OCI-LY1 (cell line): ENCODE data around the gene BRDT.

Source experiments
- H2AFZ ChIP-seq: fragments of 200-600 bp; sonication (generic), shearing (Covaris generic); 2 replicates; pipeline ENCODE4 v1.6.0; 2014; ENCODE audit warnings: antibody characterized with exemption, mild to moderate bottlenecking, low read length
- H3F3A ChIP-seq: fragments of 200-600 bp; sonication (generic), shearing (Covaris generic); 2 replicates; pipeline ENCODE4 v1.6.0; 2014; ENCODE audit warnings: mild to moderate bottlenecking, antibody characterized with exemption, low read length, moderate library complexity; ENCODE audit not compliant: insufficient read depth
- H3K27ac ChIP-seq: fragments of 200-600 bp; sonication (generic); 2 replicates; pipeline ENCODE4 v1.5.1; 2014; ENCODE audit warnings: low read length, mixed run types, mild to moderate bottlenecking, low read depth; ENCODE audit not compliant: poor library complexity, severe bottlenecking
- H3K27me3 ChIP-seq: fragments of 200-600 bp; sonication (generic); 2 replicates; pipeline ENCODE4 v1.6.0; 2014; ENCODE audit warnings: antibody characterized with exemption, mild to moderate bottlenecking, low read length, moderate library complexity; ENCODE audit not compliant: insufficient read depth
- H3K36me3 ChIP-seq: fragments of 200-600 bp; sonication (generic); 2 replicates; pipeline ENCODE4 v1.6.1; 2014; ENCODE audit warnings: mild to moderate bottlenecking, antibody characterized with exemption, low read length, moderate library complexity, mixed read lengths; ENCODE audit not compliant: insufficient read depth
- H3K4me1 ChIP-seq: fragments of 200-600 bp; sonication (generic); 2 replicates; pipeline ENCODE4 v1.5.1; 2014; ENCODE audit warnings: mild to moderate bottlenecking, low read length, moderate library complexity; ENCODE audit not compliant: insufficient read depth, severe bottlenecking
- H3K4me2 ChIP-seq: fragments of 200-600 bp; sonication (generic), shearing (Covaris generic); 2 replicates; pipeline ENCODE4 v1.6.1; 2014; ENCODE audit warnings: low read length
- H3K4me3 ChIP-seq: fragments of 200-600 bp; sonication (generic); 2 replicates; pipeline ENCODE4 v1.5.1; 2014; ENCODE audit warnings: low read length, low read depth, mild to moderate bottlenecking, mixed read lengths; ENCODE audit not compliant: poor library complexity, severe bottlenecking
- H3K79me2 ChIP-seq: fragments of 200-600 bp; shearing (Covaris generic); 2 replicates; pipeline ENCODE4 v1.6.1; 2016; ENCODE audit warnings: mixed run types, low read length, mixed read lengths; ENCODE audit not compliant: insufficient read depth
- H3K9ac ChIP-seq: fragments of 200-600 bp; sonication (generic), shearing (Covaris generic); 2 replicates; pipeline ENCODE4 v1.6.1; 2014; ENCODE audit warnings: mild to moderate bottlenecking, low read length, mixed read lengths
- H3K9me2 ChIP-seq: fragments of 200-600 bp; sonication (generic), shearing (Covaris generic); 2 replicates; pipeline ENCODE4 v1.6.1; 2014; ENCODE audit warnings: low read depth, mild to moderate bottlenecking, low read length, mixed read lengths
- H3K9me3 ChIP-seq: fragments of 200-600 bp; shearing (Covaris generic); 2 replicates; pipeline ENCODE4 v1.6.1; 2014; ENCODE audit warnings: low read length, mixed read lengths
- H4K20me1 ChIP-seq: fragments of 200-600 bp; sonication (generic), shearing (Covaris generic); 2 replicates; pipeline ENCODE4 v1.6.0; 2016; ENCODE audit warnings: mild to moderate bottlenecking, low read length; ENCODE audit not compliant: insufficient read depth
- EZH2 ChIP-seq: fragments of 200-600 bp; sonication (generic), shearing (Covaris generic); IDR thresholded peaks from 2 replicates; pipeline ENCODE4 v1.8.0; 2017; ENCODE audit warnings: borderline replicate concordance, mixed run types, mild to moderate bottlenecking, antibody characterized with exemption, low read length, moderate library complexity, mixed read lengths
- TF ChIP-seq, protein P1 (sequence below): fragments of 200-600 bp; sonication (generic), shearing (Covaris generic); IDR thresholded peaks from 2 replicates; pipeline ENCODE4 v1.5.1; 2017; ENCODE audit warnings: mild to moderate bottlenecking, antibody characterized with exemption, low read length, moderate library complexity, mixed read lengths

The BRDT gene

DNA sequence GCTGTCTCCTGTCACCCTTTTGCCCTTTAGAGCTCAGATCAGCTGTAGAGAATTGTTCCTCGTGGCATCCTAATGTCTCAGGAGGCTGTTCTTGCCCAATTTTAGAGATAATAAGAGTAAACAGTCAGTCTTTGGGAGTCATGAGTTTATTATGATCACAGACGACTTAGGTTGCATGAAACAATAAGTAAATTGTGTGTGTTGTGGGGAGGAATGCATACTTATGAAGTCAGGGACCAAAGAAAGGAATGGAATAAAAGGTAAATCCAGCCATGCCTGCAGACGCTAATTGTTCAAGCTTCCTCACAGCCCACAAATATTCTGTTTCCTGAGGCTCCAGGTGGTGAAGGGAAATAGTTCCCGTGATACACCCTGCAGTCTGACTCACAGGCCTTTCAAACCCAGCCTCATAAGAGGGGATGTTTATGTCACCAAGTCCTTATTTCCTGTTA is 81.5 kb downstream of the BRDT start:
- no peak overlapping the region for H3K27ac ChIP-seq
- H3K4me1 ChIP-seq, result no peaks in the 10 kb centered on the region
- no peak overlapping the region; the same call in 1 of the 2 replicates for H3K4me2 ChIP-seq
- TF ChIP-seq, protein P1, sequence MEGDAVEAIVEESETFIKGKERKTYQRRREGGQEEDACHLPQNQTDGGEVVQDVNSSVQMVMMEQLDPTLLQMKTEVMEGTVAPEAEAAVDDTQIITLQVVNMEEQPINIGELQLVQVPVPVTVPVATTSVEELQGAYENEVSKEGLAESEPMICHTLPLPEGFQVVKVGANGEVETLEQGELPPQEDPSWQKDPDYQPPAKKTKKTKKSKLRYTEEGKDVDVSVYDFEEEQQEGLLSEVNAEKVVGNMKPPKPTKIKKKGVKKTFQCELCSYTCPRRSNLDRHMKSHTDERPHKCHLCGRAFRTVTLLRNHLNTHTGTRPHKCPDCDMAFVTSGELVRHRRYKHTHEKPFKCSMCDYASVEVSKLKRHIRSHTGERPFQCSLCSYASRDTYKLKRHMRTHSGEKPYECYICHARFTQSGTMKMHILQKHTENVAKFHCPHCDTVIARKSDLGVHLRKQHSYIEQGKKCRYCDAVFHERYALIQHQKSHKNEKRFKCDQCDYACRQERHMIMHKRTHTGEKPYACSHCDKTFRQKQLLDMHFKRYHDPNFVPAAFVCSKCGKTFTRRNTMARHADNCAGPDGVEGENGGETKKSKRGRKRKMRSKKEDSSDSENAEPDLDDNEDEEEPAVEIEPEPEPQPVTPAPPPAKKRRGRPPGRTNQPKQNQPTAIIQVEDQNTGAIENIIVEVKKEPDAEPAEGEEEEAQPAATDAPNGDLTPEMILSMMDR, result no peak
- no peak for TF ChIP-seq EZH2
- no peak overlapping the region for H3K4me3 ChIP-seq
- H3K9me3 ChIP-seq, result no peaks in the 10 kb centered on the region
- H3K79me2 ChIP-seq, result no peaks in the 10 kb centered on the region
- no peak overlapping the region for H2AFZ ChIP-seq
- no peaks in the 10 kb centered on the region for H3F3A ChIP-seq
- H3K36me3 ChIP-seq, result no peaks in the 10 kb centered on the region
- no peak overlapping the region for H3K9ac ChIP-seq
- no peaks in the 10 kb centered on the region for H3K9me2 ChIP-seq
- no peaks in the 10 kb centered on the region for H4K20me1 ChIP-seq
- H3K27me3 ChIP-seq, result no peaks in the 10 kb centered on the region

DNA sequence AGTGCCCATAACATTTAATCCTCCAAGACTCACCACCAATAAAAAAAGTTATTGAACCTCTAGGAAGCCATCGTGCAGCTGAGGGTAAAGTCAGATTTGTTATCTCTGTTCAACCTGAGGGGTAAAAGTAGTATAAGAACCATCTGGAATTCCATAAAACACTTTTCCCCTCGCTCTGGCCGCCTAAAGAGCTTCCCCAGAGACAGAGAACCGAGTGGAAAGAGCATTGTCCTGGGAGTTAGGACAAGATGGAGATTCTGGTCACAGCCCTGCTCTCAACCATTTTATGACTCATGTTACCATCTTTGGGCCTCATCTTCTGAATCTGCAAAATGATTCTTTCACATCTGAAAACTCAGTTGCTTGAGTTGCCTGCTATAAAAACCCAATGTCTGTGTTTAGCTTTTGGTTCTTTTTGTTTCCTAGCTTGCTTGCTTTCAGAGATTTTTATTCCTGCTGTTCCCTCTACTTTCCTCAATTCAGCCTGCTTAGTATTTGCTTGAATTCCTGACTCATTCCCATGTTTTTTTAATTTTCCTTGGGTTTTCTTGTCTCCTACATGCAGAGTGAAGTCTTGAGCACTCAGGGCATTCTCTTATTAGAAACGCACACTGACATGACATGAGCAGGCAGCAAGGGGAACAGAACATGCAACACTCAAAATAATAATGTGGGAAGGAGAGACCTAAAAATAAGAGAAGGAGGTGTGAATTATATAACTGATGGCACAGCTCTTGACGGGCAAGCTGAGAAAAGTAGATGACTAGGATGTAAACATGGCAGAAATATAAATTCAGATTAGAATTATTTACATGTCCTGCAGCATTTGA is 82.3 kb downstream of the BRDT start:
- Histone ChIP-seq H3K79me2 (no peaks in the 10 kb centered on the region), H3K27me3 (no peaks in the 10 kb centered on the region), H3K9ac (no peak overlapping the region), H4K20me1 (no peaks in the 10 kb centered on the region), H3K4me2 (no peak overlapping the region), H2AFZ (no peak overlapping the region), H3F3A (no peaks in the 10 kb centered on the region), H3K4me3 (no peak overlapping the region), H3K9me3 (no peaks in the 10 kb centered on the region), H3K27ac (no peak overlapping the region), H3K4me1 (no peaks in the 10 kb centered on the region), H3K36me3 (no peaks in the 10 kb centered on the region), H3K9me2 (no peaks in the 10 kb centered on the region)
- TF ChIP-seq, protein P1, result no peak
- no peak for TF ChIP-seq EZH2

DNA sequence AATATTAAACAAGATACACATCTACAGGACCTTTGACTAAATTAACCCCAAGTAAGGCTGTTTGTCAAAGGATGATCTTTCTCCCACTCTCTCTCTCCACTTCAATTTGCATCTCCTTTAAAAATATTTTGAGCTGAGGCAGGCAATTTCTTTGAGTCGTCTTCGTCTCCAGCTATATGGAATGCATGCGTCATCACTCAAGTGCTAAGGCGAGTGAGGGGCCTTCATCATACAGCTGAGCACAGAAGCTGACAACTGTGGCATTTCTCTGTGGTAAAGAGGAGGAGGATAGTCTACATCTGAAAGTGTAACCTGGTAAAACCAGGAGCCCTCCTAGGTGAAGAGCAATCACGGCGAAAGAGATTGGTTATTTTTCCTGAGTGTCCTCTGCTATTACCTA is 88.2 kb downstream of the BRDT start:
- no peaks in the 10 kb centered on the region for H3K79me2 ChIP-seq
- no peak overlapping the region for H3K9ac ChIP-seq
- H3K27me3 ChIP-seq, result no peaks in the 10 kb centered on the region
- H3K4me2 ChIP-seq, result no peak overlapping the region
- H3K9me2 ChIP-seq, result no peaks in the 10 kb centered on the region
- H3K9me3 ChIP-seq, result no peaks in the 10 kb centered on the region
- no peaks in the 10 kb centered on the region for H3F3A ChIP-seq
- no peak overlapping the region for H3K27ac ChIP-seq
- no peak overlapping the region for H2AFZ ChIP-seq
- no peaks in the 10 kb centered on the region for H3K36me3 ChIP-seq
- H3K4me1 ChIP-seq, result no peaks in the 10 kb centered on the region
- no peak overlapping the region for H3K4me3 ChIP-seq
- H4K20me1 ChIP-seq, result no peaks in the 10 kb centered on the region
- TF ChIP-seq, protein P1, result no peak
- no peak for TF ChIP-seq EZH2
